IMR-90 (cell line): Measurements from ENCODE around the gene EXO1. TPM values are rescaled to one million over a fixed set of nuclear protein-coding genes. Genes with fewer than 3 reads are reported as not detected.

Experiments used
- ATAC-seq: fragments of 200-7000 bp; cut with Tn5 transposase; 2 replicates; pipeline ENCODE4 v1.9.1; 2020; ENCODE audit warnings: low read depth, mild to moderate bottlenecking, moderate library complexity
- BruUV-seq: library from RNA; stranded (reverse); fragments of 400-500 nt; replicated peaks from 2 replicates; lab custom pipeline; 2021; lab: Mats Ljungman, UMichigan
- CTCF ChIA-PET: fragments of 300-600 bp; formaldehyde crosslinking; extraction: SDS; loops from one replicate; lab custom pipeline; 2021; ENCODE audit warnings: antibody characterized with exemption; lab: Yijun Ruan, JAX
- POLR2A ChIA-PET: fragments of 300-600 bp; sonication (Branson Sonifier 250); formaldehyde crosslinking; loops from one replicate; lab custom pipeline; 2022; ENCODE audit warnings: antibody characterized with exemption; ENCODE audit not compliant: unreplicated experiment; lab: Charles Lee
- DNase-seq: peaks from one replicate; pipeline ENCODE4 v3.0.0; 2013
- H2AFZ ChIP-seq: replicated peaks from 2 replicates; pipeline ENCODE3; 2013; ENCODE audit warnings: low read length, mild to moderate bottlenecking; ENCODE audit not compliant: poor library complexity
- H2AK5ac ChIP-seq: 2 replicates; pipeline ENCODE4 v1.6.1; 2013; ENCODE audit warnings: low read depth, low read length, inconsistent platforms
- H2AK9ac ChIP-seq: replicated peaks from 2 replicates; pipeline ENCODE3; 2013; ENCODE audit warnings: mild to moderate bottlenecking, low read depth, low read length, moderate library complexity; ENCODE audit not compliant: poor library complexity
- H2BK120ac ChIP-seq: 2 replicates; pipeline ENCODE4 v1.6.1; 2013; ENCODE audit warnings: low read depth, low read length, inconsistent platforms
- H2BK15ac ChIP-seq: 3 replicates; pipeline ENCODE4 v1.6.1; 2013; ENCODE audit warnings: low read depth, low read length, inconsistent platforms
- H2BK20ac ChIP-seq: 2 replicates; pipeline ENCODE4 v1.6.1; 2013; ENCODE audit warnings: low read depth, mild to moderate bottlenecking, inconsistent platforms, low read length, moderate library complexity
- H2BK5ac ChIP-seq: 2 replicates; pipeline ENCODE4 v1.6.1; 2013; ENCODE audit warnings: mild to moderate bottlenecking, low read depth, low read length, inconsistent platforms; ENCODE audit not compliant: poor library complexity, severe bottlenecking
- H3K14ac ChIP-seq: replicated peaks from 2 replicates; pipeline ENCODE4 v1.6.1; 2013; ENCODE audit warnings: low read depth, low read length, inconsistent platforms
- H3K18ac ChIP-seq: 2 replicates; pipeline ENCODE4 v1.6.1; 2013; ENCODE audit warnings: low read depth, low read length, control low read depth
- H3K23ac ChIP-seq: 2 replicates; pipeline ENCODE4 v1.6.1; 2013; ENCODE audit warnings: low read depth, low read length, inconsistent platforms
- H3K27ac ChIP-seq: 2 replicates; pipeline ENCODE4 v1.5.1; 2013; ENCODE audit warnings: mild to moderate bottlenecking, control low read depth, low read length; ENCODE audit not compliant: insufficient read depth
- H3K27me3 ChIP-seq: 2 replicates; pipeline ENCODE4 v1.6.1; 2013; ENCODE audit warnings: low read length; ENCODE audit not compliant: control insufficient read depth, insufficient read depth
- H3K36me3 ChIP-seq: 2 replicates; pipeline ENCODE4 v1.6.1; 2013; ENCODE audit warnings: low read length, mixed read lengths; ENCODE audit not compliant: control insufficient read depth, insufficient read depth
- H3K4ac ChIP-seq: 2 replicates; pipeline ENCODE4 v1.6.1; 2013; ENCODE audit warnings: low read depth, low read length, inconsistent platforms
- H3K4me1 ChIP-seq: 2 replicates; pipeline ENCODE4 v1.6.1; 2013; ENCODE audit warnings: low read length, mixed read lengths; ENCODE audit not compliant: control insufficient read depth, insufficient read depth
- H3K4me2 ChIP-seq: 2 replicates; pipeline ENCODE4 v1.6.1; 2013; ENCODE audit warnings: low read depth, mild to moderate bottlenecking, control low read depth, low read length, moderate library complexity
- H3K4me3 ChIP-seq: 2 replicates; pipeline ENCODE4 v1.5.1; 2013; ENCODE audit warnings: low read depth, mild to moderate bottlenecking, control low read depth, low read length, moderate library complexity; ENCODE audit not compliant: insufficient read depth
- H3K56ac ChIP-seq: 2 replicates; pipeline ENCODE4 v1.6.1; 2013; ENCODE audit warnings: low read length, inconsistent platforms; ENCODE audit not compliant: insufficient read depth; ENCODE audit errors: extremely low read depth
- H3K79me1 ChIP-seq, 2 experiments: 2 replicates each; pipeline ENCODE4 v1.6.1; 2013; ENCODE audit warnings: low read length in 2 of 2, inconsistent platforms in 1 of 2, low read depth in 1 of 2
- H3K9ac ChIP-seq: 2 replicates; pipeline ENCODE4 v1.6.1; 2013; ENCODE audit warnings: low read depth, low read length, control low read depth
- H3K9me1 ChIP-seq: 2 replicates; pipeline ENCODE4 v1.6.1; 2013; ENCODE audit warnings: low read length, inconsistent platforms; ENCODE audit not compliant: insufficient read depth
- H3K9me3 ChIP-seq: 2 replicates; pipeline ENCODE4 v1.6.1; 2013; ENCODE audit warnings: low read length; ENCODE audit not compliant: control insufficient read depth, insufficient read depth
- H4K20me1 ChIP-seq: 2 replicates; pipeline ENCODE4 v1.6.1; 2013; ENCODE audit warnings: low read length, inconsistent platforms; ENCODE audit not compliant: insufficient read depth
- H4K5ac ChIP-seq: 2 replicates; pipeline ENCODE4 v1.6.1; 2013; ENCODE audit warnings: mild to moderate bottlenecking, low read depth, low read length, control low read depth
- H4K8ac ChIP-seq, 2 experiments: 2 replicates each; pipeline ENCODE4 v1.6.1; 2013; ENCODE audit warnings: low read depth in 2 of 2, low read length in 2 of 2, control low read depth in 1 of 2, inconsistent platforms in 1 of 2
- H4K91ac ChIP-seq: 2 replicates; pipeline ENCODE4 v1.6.1; 2013; ENCODE audit warnings: low read depth, low read length, inconsistent platforms; ENCODE audit not compliant: insufficient read depth
- CHD1 ChIP-seq: IDR thresholded peaks from 2 replicates; pipeline ENCODE4 v1.6.1; 2012; ENCODE audit warnings: low read depth, low read length, improper control_type of control experiment
- ELK1 ChIP-seq: fragments of 150-350 bp; IDR thresholded peaks from 2 replicates; pipeline ENCODE4 v1.6.1; 2016; ENCODE audit warnings: low read depth, mild to moderate bottlenecking, low read length, moderate library complexity, borderline replicate concordance
- FOS ChIP-seq: fragments of 150-350 bp; IDR thresholded peaks from 2 replicates; pipeline ENCODE4 v1.6.1; 2016; ENCODE audit warnings: low read depth, low read length
- MAFK ChIP-seq: IDR thresholded peaks from 2 replicates; pipeline ENCODE4 v1.6.1; 2012; ENCODE audit warnings: low read depth, low read length, improper control_type of control experiment
- MAZ ChIP-seq: IDR thresholded peaks from 2 replicates; pipeline ENCODE4 v1.6.1; 2012; ENCODE audit warnings: low read depth, mild to moderate bottlenecking, low read length, improper control_type of control experiment, moderate library complexity, borderline replicate concordance
- NFE2L2 ChIP-seq: fragments of 150-350 bp; IDR thresholded peaks from 2 replicates; pipeline ENCODE4 v1.6.1; 2016; ENCODE audit warnings: low read depth, mild to moderate bottlenecking, low read length
- POLR2A ChIP-seq: IDR thresholded peaks from 2 replicates; pipeline ENCODE4 v1.6.1; 2012; ENCODE audit warnings: mild to moderate bottlenecking, low read depth, low read length
- RAD21 ChIP-seq: IDR thresholded peaks from 2 replicates; pipeline ENCODE4 v1.6.1; 2012; ENCODE audit warnings: low read length, improper control_type of control experiment
- RFX5 ChIP-seq: IDR thresholded peaks from 2 replicates; pipeline ENCODE4 v1.8.0; 2012; ENCODE audit warnings: low read depth, mild to moderate bottlenecking, low read length, moderate library complexity
- WGBS, 2 experiments: methylation state at CpG; one replicate each; pipeline versions ENCODE4 v1.1.5 to v1.1.7; 2013; ENCODE audit warnings: missing lambda C conversion rate in 2 of 2; ENCODE audit not compliant: insufficient read length in 1 of 2; ENCODE audit errors: extremely low coverage in 2 of 2; 5-methylcytosine and 5-hydroxymethylcytosine counted together
- dilution Hi-C: fragments of 300-500 bp; cut with HindIII; formaldehyde crosslinking; loops from one replicate; pipeline ENCODE4 v1.14.3; 2018; ENCODE audit warnings: low sequenced_read_pairs; ENCODE audit not compliant: unreplicated experiment
- in situ Hi-C: fragments of 300-500 bp; cut with MboI; formaldehyde crosslinking; loops from 3 replicates; pipeline ENCODE4 v1.14.3; 2019; ENCODE audit warnings: low sequenced_read_pairs, inconsistent platforms, mixed read lengths
- intact Hi-C: fragments of 100-400 bp; cut with micrococcal nuclease; formaldehyde crosslinking; loops from 2 replicates; pipeline ENCODE4 v1.10.0; 2022
- polyA plus RNA-seq, 3 experiments: library from polyadenylated mRNA; depleted of rRNA; stranded (reverse); fragments of >200 nt; gene quantifications; 2 replicates each; pipeline ENCODE4 v1.2.3, GENCODE V29; 2012; ENCODE audit warnings: low replicate concordance in 1 of 3
- total RNA-seq: library from RNA; depleted of rRNA; stranded (reverse); fragments of >200 nt; gene quantifications from 2 replicates; pipeline ENCODE4 v1.2.3, GENCODE V29; 2012

Gene EXO1
- total and polyA plus RNA-seq, 2 of the 4 experiments (the other 2 are of a cell fraction), result 5.1 to 12.9 TPM

- Histone ChIP-seq H3K9me3 (no peaks in the 10 kb centered on the region), H2AFZ (no peak overlapping the region), H2AK9ac (no peak overlapping the region), H3K4ac (no peak overlapping the region), H3K36me3 (no peaks in the 10 kb centered on the region), H2BK15ac (no peak overlapping the region), H2BK5ac (no peak overlapping the region), H3K9ac (no peak overlapping the region), H3K79me1 (no peaks in the 10 kb centered on the region), H4K8ac (no peak overlapping the region), H3K23ac (no peak overlapping the region), H3K14ac (no peak overlapping the region), H2AK5ac (no peak overlapping the region), H4K5ac (no peak overlapping the region), H3K27ac (no peak overlapping the region), H3K18ac (no peak overlapping the region), H3K4me2 (no peak overlapping the region), H3K56ac (no peak overlapping the region), H2BK120ac (no peak overlapping the region), H2BK20ac (no peak overlapping the region), H4K20me1 (no peaks in the 10 kb centered on the region), H3K27me3 (no peaks in the 10 kb centered on the region), H3K4me1 (no peaks in the 10 kb centered on the region), H3K4me3 (no peak overlapping the region), H3K9me1 (no peaks in the 10 kb centered on the region), H4K91ac (no peak overlapping the region)
- no CpG with 5 or more reads among the region's 2 CpGs for WGBS, 2 experiments
- intact Hi-C loops, result loop anchor here (5.0 kb wide), 1 partner anchor 283 kb away; no protein-coding TSS in a partner anchor
- in situ Hi-C loops, result loop anchor here (10.0 kb wide), 1 partner anchor 1430 kb away; no protein-coding TSS in a partner anchor
- DNase-seq (no peak), ATAC-seq (no peak)
- ChIA-PET POLR2A (no interaction called here), CTCF (interaction anchor here (1.2 kb wide), 1 partner anchor 33 kb away, joined by 3 read pairs; no protein-coding TSS in a partner anchor)
- no peak for TF ChIP-seq FOS
- TF ChIP-seq RFX5, result no peak
- TF ChIP-seq NFE2L2, result no peak
- no peak for TF ChIP-seq ELK1
- TF ChIP-seq POLR2A, result no peak
- TF ChIP-seq MAZ, result no peak
- TF ChIP-seq MAFK, result no peak
- TF ChIP-seq CHD1, result no peak
- TF ChIP-seq RAD21, result no peak
- no TSS peak for BruUV-seq
- dilution Hi-C loops, result no loop called here
Observed at GRCh38 chr1:241895013-241895412, 47.0 kb downstream of the EXO1 start.
